ENCODE measurements around the gene MED29.

Gene MED29

GRCh38 chr19:39399668-39400050 is 8.5 kb downstream of the MED29 start:
- H3K4me3 ChIP-seq (ENCODE audit: low read length), result no peak overlapping the region
- DNase-seq (ENCODE audit: low read depth), result no peak
- TF ChIP-seq, protein P1, sequence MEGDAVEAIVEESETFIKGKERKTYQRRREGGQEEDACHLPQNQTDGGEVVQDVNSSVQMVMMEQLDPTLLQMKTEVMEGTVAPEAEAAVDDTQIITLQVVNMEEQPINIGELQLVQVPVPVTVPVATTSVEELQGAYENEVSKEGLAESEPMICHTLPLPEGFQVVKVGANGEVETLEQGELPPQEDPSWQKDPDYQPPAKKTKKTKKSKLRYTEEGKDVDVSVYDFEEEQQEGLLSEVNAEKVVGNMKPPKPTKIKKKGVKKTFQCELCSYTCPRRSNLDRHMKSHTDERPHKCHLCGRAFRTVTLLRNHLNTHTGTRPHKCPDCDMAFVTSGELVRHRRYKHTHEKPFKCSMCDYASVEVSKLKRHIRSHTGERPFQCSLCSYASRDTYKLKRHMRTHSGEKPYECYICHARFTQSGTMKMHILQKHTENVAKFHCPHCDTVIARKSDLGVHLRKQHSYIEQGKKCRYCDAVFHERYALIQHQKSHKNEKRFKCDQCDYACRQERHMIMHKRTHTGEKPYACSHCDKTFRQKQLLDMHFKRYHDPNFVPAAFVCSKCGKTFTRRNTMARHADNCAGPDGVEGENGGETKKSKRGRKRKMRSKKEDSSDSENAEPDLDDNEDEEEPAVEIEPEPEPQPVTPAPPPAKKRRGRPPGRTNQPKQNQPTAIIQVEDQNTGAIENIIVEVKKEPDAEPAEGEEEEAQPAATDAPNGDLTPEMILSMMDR (conservative IDR thresholded peaks at IDR 0.05; ENCODE audit: low read depth, low read length), result no peak

- DNase-seq (ENCODE audit: low read depth), result no peak
- TF ChIP-seq, protein P1 (conservative IDR thresholded peaks at IDR 0.05; ENCODE audit: low read depth, low read length), result no peak
- H3K4me3 ChIP-seq (ENCODE audit: low read length), result no peak overlapping the region
Measured at GRCh38 chr19:39400061-39400460, 8.9 kb downstream of the MED29 start.

- DNase-seq (ENCODE audit: low read depth), result no peak
- H3K4me3 ChIP-seq (ENCODE audit: low read length), result no peak overlapping the region
- TF ChIP-seq, protein P1 (conservative IDR thresholded peaks at IDR 0.05; ENCODE audit: low read depth, low read length), result no peak
Measured at GRCh38 chr19:39401070-39401548, 9.9 kb downstream of the MED29 start.

DNA sequence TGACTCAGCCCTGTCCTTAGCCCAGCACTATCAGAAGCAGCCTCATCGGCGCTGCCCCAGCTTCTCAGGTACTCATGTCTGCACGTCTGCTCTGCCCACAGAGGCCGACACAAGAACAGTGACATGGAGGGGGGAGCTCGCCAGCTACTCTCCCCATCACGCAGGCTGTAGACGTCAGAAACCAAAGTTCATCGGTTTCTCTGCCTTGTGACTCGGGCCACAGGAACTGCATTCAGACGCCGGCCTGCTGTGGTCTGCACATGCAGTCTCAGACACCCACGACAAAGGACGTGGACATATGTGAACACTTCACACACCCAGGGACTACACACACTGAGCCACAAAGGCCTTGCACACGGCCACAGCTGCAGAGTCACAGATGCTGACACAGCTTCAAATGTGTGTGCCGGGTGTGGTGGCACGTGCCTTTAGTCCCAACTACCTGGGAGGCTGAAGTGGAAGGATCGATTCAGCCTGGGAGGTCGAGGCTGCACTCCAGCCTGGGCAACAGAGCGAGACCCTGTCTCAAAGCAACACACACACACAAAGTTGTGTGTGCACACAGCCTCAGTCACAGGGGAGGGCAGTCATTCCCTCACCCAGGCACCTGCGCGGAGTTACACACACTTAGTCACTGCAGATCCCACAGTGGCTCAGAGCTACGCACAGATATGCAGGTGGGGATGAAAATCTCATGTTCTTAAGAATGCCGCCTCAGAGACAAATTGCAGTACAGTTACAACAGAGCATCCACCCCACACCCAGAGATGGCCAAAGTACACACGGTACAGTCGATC is 10.6 kb downstream of the MED29 start:
- H3K4me3 ChIP-seq (ENCODE audit: low read length), result no peak overlapping the region
- no peak for DNase-seq (ENCODE audit: low read depth)
- TF ChIP-seq, protein P1 (conservative IDR thresholded peaks at IDR 0.05; ENCODE audit: low read depth, low read length), result no peak

GRCh38 chr19:39402346-39403300 is 11.4 kb downstream of the MED29 start:
- no peak for DNase-seq (ENCODE audit: low read depth)
- TF ChIP-seq, protein P1 (conservative IDR thresholded peaks at IDR 0.05; ENCODE audit: low read depth, low read length), result no peak
- peak overlapping the region; percentile 53 for H3K4me3 ChIP-seq (ENCODE audit: low read length)

DNA sequence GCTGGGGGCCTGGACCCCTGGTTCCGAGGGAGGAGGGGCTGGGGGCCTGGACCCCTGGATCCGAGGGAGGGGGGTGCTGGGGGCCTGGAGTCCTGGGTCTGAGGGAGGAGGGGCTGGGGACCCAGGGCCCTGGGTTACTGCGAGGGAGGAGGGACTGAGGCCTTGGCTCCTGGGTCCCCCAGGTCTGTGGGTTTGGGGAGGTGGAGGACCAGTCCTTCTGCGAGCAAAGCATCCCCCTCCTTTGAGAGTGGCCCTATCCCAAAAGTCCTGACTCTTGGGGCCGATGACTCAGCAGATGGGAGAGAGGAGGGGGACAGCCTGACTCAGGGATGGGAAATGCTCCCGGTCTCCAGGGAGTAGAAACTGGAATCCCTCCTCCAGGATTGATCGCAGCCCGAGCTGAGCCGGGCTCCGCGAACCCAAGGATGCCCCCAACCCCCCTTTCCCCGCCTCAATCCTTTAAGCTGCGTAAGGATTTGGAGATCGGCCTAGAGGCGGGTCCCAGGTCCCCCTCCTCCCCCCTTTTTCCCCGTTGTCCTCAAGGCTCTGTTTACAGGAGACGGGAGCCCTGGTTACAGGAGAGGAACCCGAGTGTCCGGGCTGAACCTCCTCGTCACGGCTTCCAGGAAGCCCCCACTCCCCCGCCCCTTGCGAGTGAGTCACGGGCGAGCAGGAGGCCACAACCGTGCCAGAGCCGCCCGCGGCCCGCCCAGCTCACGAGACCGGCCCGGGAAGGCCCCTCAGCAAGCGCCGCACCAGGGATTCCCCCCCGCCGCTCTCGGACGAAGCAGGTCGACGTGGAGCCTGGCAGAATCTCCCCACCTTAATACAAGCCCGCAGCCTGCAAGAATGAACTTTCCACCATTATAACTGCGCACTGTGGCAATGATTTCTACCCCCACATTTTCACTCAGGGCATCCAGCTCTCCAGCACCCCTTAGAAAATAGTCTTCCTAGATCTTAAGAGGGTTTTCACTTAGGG is 12.4 kb downstream of the MED29 start:
- peak overlapping the region; percentile 53 for H3K4me3 ChIP-seq (ENCODE audit: low read length)
- DNase-seq (ENCODE audit: low read depth), result peak; percentile 92
- TF ChIP-seq, protein P1 (conservative IDR thresholded peaks at IDR 0.05; ENCODE audit: low read depth, low read length), result no peak

All from retinal pigment epithelial cell (primary cell).